ENCODE measurements around the gene CIBAR2. TPM values are rescaled to one million over a fixed set of nuclear protein-coding genes. Genes with fewer than 3 reads are reported as not detected.

CIBAR2 gene
- total and polyA plus RNA-seq, 9 of the 15 experiments (the other 6 are each of a cell fraction or from before 2014, with no cell fraction given): not detected

DNA sequence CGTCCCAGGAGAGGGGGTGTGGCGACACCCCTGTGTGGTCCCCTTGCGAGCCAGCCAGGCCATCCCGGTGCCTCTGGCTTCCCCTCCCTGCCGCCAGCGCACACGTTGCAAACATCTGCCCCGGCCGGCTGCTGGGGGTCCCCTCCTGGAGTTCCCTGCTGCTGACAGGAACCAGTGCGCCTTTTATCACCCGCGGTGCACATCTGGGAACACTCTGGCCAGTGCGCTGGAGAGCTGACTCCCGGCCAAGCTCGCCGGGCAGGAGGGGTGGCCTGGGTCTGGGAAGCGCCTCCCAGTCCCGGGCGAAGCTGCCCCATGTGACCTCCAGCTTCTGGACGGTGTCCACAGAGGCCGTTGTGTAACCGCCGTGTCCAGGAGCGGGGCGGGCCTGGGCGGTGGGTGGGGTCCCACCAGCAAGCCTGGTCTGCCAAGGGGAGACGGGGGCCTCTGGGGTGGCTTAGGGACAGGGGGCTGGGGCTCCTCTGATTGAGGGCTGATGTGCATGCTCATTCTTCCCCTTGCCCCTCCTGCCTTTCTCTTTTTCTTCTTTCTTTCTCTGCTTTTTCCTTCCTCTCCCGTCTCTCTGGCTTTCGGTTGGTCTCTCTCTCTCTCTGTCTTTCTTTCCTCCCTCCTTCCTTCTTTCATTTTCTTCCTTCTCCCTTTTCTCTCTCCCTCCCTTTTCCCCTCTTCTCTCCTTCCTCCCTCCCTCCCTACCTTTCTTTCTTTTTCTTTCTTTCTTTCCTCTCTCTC is 25.2 kb upstream of the CIBAR2 start (continued):
- TF ChIP-seq MAZ (CRISPR knock-in tag; conservative IDR thresholded peaks at IDR 0.05 in 1 of 2, IDR thresholded peaks at IDR 0.05 in 1 of 2) (peak in 1 of 2 experiments; percentile 40; a peak in 1 of 4 replicates), TARDBP (IDR thresholded peaks at IDR 0.05) (no peak), ZNF561 (CRISPR knock-in tag; conservative IDR thresholded peaks at IDR 0.05) (no peak), ZNF668 (CRISPR knock-in tag; IDR thresholded peaks at IDR 0.05) (no peak), RFX7 (CRISPR knock-in tag; IDR thresholded peaks at IDR 0.05) (no peak), KAT7 (CRISPR knock-in tag; IDR thresholded peaks at IDR 0.05; ENCODE audit: borderline replicate concordance) (no peak), ILK (tag; IDR thresholded peaks at IDR 0.05; ENCODE audit: borderline replicate concordance, low read depth) (no peak), ZNF830 (CRISPR knock-in tag; IDR thresholded peaks at IDR 0.05) (no peak), ZNF766 (CRISPR knock-in tag; conservative IDR thresholded peaks at IDR 0.05) (no peak), ZNF197 (CRISPR knock-in tag; IDR thresholded peaks at IDR 0.05; ENCODE audit: low read depth) (no peak), ESRRB (CRISPR knock-in tag; IDR thresholded peaks at IDR 0.05; ENCODE audit: borderline replicate concordance) (no peak), DDX20 (tag; IDR thresholded peaks at IDR 0.05; ENCODE audit: low read depth) (no peak), SRSF1 (IDR thresholded peaks at IDR 0.05; ENCODE audit: low read depth, low read length) (no peak), CREB1 (IDR thresholded peaks at IDR 0.05) (no peak), CREB1 (CRISPR knock-in tag; IDR thresholded peaks at IDR 0.05) (no peak)
- TF ChIP-seq, protein P1, sequence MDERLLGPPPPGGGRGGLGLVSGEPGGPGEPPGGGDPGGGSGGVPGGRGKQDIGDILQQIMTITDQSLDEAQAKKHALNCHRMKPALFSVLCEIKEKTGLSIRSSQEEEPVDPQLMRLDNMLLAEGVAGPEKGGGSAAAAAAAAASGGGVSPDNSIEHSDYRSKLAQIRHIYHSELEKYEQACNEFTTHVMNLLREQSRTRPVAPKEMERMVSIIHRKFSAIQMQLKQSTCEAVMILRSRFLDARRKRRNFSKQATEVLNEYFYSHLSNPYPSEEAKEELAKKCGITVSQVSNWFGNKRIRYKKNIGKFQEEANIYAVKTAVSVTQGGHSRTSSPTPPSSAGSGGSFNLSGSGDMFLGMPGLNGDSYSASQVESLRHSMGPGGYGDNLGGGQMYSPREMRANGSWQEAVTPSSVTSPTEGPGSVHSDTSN (CRISPR knock-in tag; IDR thresholded peaks at IDR 0.05; ENCODE audit: low read depth): no peak
- TF ChIP-seq, protein P1 (tag; conservative IDR thresholded peaks at IDR 0.05; ENCODE audit: low read depth): no peak
- TF ChIP-seq, protein P2, sequence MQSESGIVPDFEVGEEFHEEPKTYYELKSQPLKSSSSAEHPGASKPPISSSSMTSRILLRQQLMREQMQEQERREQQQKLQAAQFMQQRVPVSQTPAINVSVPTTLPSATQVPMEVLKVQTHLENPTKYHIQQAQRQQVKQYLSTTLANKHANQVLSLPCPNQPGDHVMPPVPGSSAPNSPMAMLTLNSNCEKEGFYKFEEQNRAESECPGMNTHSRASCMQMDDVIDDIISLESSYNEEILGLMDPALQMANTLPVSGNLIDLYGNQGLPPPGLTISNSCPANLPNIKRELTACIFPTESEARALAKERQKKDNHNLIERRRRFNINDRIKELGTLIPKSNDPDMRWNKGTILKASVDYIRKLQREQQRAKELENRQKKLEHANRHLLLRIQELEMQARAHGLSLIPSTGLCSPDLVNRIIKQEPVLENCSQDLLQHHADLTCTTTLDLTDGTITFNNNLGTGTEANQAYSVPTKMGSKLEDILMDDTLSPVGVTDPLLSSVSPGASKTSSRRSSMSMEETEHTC (IDR thresholded peaks at IDR 0.05): 0 out of 2 replicates have a peak, but pooled peaks have one; percentile 27
- TF ChIP-seq, protein P3, sequence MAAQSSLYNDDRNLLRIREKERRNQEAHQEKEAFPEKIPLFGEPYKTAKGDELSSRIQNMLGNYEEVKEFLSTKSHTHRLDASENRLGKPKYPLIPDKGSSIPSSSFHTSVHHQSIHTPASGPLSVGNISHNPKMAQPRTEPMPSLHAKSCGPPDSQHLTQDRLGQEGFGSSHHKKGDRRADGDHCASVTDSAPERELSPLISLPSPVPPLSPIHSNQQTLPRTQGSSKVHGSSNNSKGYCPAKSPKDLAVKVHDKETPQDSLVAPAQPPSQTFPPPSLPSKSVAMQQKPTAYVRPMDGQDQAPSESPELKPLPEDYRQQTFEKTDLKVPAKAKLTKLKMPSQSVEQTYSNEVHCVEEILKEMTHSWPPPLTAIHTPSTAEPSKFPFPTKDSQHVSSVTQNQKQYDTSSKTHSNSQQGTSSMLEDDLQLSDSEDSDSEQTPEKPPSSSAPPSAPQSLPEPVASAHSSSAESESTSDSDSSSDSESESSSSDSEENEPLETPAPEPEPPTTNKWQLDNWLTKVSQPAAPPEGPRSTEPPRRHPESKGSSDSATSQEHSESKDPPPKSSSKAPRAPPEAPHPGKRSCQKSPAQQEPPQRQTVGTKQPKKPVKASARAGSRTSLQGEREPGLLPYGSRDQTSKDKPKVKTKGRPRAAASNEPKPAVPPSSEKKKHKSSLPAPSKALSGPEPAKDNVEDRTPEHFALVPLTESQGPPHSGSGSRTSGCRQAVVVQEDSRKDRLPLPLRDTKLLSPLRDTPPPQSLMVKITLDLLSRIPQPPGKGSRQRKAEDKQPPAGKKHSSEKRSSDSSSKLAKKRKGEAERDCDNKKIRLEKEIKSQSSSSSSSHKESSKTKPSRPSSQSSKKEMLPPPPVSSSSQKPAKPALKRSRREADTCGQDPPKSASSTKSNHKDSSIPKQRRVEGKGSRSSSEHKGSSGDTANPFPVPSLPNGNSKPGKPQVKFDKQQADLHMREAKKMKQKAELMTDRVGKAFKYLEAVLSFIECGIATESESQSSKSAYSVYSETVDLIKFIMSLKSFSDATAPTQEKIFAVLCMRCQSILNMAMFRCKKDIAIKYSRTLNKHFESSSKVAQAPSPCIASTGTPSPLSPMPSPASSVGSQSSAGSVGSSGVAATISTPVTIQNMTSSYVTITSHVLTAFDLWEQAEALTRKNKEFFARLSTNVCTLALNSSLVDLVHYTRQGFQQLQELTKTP (IDR thresholded peaks at IDR 0.05; ENCODE audit: low read depth in 1 of 2, partially characterized antibody in 2 of 2): peak; percentile 16 to 60

All from K562 (cell line).